HepG2 (cell line): ENCODE measurements around the gene CHST4. TPM values are rescaled to one million over a fixed set of nuclear protein-coding genes. Genes with fewer than 3 reads are reported as not detected.
A peak's percentile ranks its signal among the peaks of the same experiment; 100 is the strongest.

Experiments used
- CHD2 ChIP-seq: IDR thresholded peaks from 2 replicates; pipeline ENCODE4 v1.6.1; 2011; ENCODE audit warnings: low read depth, low read length, improper control_type of control experiment
- HDAC2 ChIP-seq: sonication (generic); formaldehyde crosslinking; IDR thresholded peaks from 2 replicates; pipeline ENCODE4 v1.4.0; 2020; ENCODE audit warnings: missing genetic modification reagents
- KIAA2018 ChIP-seq: sonication (generic); formaldehyde crosslinking; IDR thresholded peaks from 2 replicates; pipeline ENCODE4 v1.5.0; 2020; ENCODE audit warnings: mild to moderate bottlenecking, missing genetic modification reagents, borderline replicate concordance
- LCORL ChIP-seq, 2 experiments: fragments of 450-650 bp in 1 of 2; sonication (generic) in 1 of 2; formaldehyde crosslinking in 1 of 2; IDR thresholded peaks; 2 replicates each; pipeline versions ENCODE4 v1.5.0 to v1.6.1; 2017 to 2020; ENCODE audit warnings: antibody characterized with exemption in 1 of 2, missing genetic modification reagents in 1 of 2
- MIER2 ChIP-seq: IDR thresholded peaks from 2 replicates; pipeline ENCODE4 v1.6.1; 2016; ENCODE audit warnings: missing biosample characterization, missing genetic modification reagents
- POGK ChIP-seq: sonication (generic); formaldehyde crosslinking; conservative IDR thresholded peaks from 2 replicates; pipeline ENCODE4 v1.8.0; 2022; ENCODE audit warnings: mild to moderate bottlenecking, moderate library complexity, missing genetic modification reagents
- PRDM4 ChIP-seq: sonication (generic); formaldehyde crosslinking; IDR thresholded peaks from 2 replicates; pipeline ENCODE4 v1.9.0; 2021; ENCODE audit warnings: missing genetic modification reagents, borderline replicate concordance
- RXRA ChIP-seq: sonication (generic); formaldehyde crosslinking; IDR thresholded peaks from 2 replicates; pipeline ENCODE4 v1.5.1; 2020; ENCODE audit warnings: missing genetic modification reagents
- SOX5 ChIP-seq: IDR thresholded peaks from 2 replicates; pipeline ENCODE4 v1.6.1; 2016; ENCODE audit warnings: borderline replicate concordance
- ZNF563 ChIP-seq: sonication (generic); formaldehyde crosslinking; IDR thresholded peaks from 2 replicates; pipeline ENCODE4 v1.8.0; 2022; ENCODE audit warnings: mild to moderate bottlenecking, moderate library complexity, missing genetic modification reagents
- ZNF644 ChIP-seq: IDR thresholded peaks from 2 replicates; pipeline ENCODE4 v1.6.1; 2016; ENCODE audit warnings: low read depth
- ZNF770 ChIP-seq: sonication (generic); formaldehyde crosslinking; IDR thresholded peaks from 2 replicates; pipeline ENCODE4 v1.5.0; 2020; ENCODE audit warnings: mild to moderate bottlenecking, missing genetic modification reagents
- ZNF772 ChIP-seq: sonication (generic); formaldehyde crosslinking; IDR thresholded peaks from 2 replicates; pipeline ENCODE4 v1.5.0; 2020; ENCODE audit warnings: mild to moderate bottlenecking, missing genetic modification reagents
- polyA plus RNA-seq, 8 experiments: library from polyadenylated mRNA; depleted of rRNA in 3 of 8; stranded (reverse) in 7 of 8; unstranded in 1 of 8; fragments of >200 nt; fragmentation: Illumina TruSeq in 4 of 8; extraction: Trizol in 4 of 8; gene quantifications; 2 replicates each; pipeline versions ENCODE4 v1.2.1 to v1.2.3, GENCODE V29; 2011 to 2016; ENCODE audit warnings: low read depth in 4 of 8, missing spikeins in 1 of 8, mixed read lengths in 1 of 8; ENCODE audit not compliant: insufficient read depth in 1 of 8
- total RNA-seq, 5 experiments: library from RNA; depleted of rRNA; stranded (reverse); fragments of >200 nt; fragmentation: Illumina TruSeq; extraction: Trizol; gene quantifications; 2 replicates each; pipeline ENCODE4 v1.2.3, GENCODE V29; 2016; ENCODE audit warnings: low read depth in 1 of 5

CHST4 gene
- total and polyA plus RNA-seq, 2 of the 13 experiments (the other 11 are each of a cell fraction or from before 2014, with no cell fraction given), result not detected

- TF ChIP-seq ZNF644 (peak; percentile 40; the same call in 1 of the 2 replicates), POGK (CRISPR knock-in tag) (peak; percentile 87), RXRA (CRISPR knock-in tag) (peak; percentile 82), ZNF563 (CRISPR knock-in tag) (peak; percentile 56; the same call in 1 of the 2 replicates), ZNF772 (CRISPR knock-in tag) (peak; percentile 92), PRDM4 (no peak), LCORL (IDR thresholded peaks at IDR 0.05) (no peak), LCORL (CRISPR knock-in tag; IDR thresholded peaks at IDR 0.05) (peak; percentile 70), CHD2 (no peak), ZNF770 (0 out of 2 replicates have a peak, but pooled peaks have one; percentile 39), SOX5 (CRISPR knock-in tag) (peak; percentile 14; the same call in 1 of the 2 replicates), KIAA2018 (CRISPR knock-in tag) (no peak), MIER2 (peak; percentile 87), HDAC2 (CRISPR knock-in tag) (peak; percentile 84)
These were observed 42.0 kb upstream of the CHST4 start (continued) for GRCh38 chr16:71484006-71484893.
